Stimulated activated CD4-positive, alpha-beta T cell treated with anti-CD3 and anti-CD28 coated beads, Interleukin-1b, Interleukin-23, amount 100 ng/mL, for 48 hours (primary cell): ENCODE measurements around the gene ABCG1.

ENCODE experiments used
- DNase-seq: peaks from one replicate; pipeline ENCODE4 v3.0.0-alpha.2; 2020

Gene ABCG1

GRCh38 chr21:42216726-42217572, 2.0 kb upstream of the ABCG1 start:
- no peak for DNase-seq

- DNase-seq = no peak
Measured at GRCh38 chr21:42219606-42220137, 732 bp downstream of the ABCG1 start.

- DNase-seq = peak; percentile 57
Measured at GRCh38 chr21:42220138-42220701, 1.3 kb downstream of the ABCG1 start.

- no peak for DNase-seq
Measured at GRCh38 chr21:42221581-42222345, 2.8 kb downstream of the ABCG1 start.

- DNase-seq = no peak
Measured at GRCh38 chr21:42222386-42222785, 3.4 kb downstream of the ABCG1 start.

- no peak for DNase-seq
Measured at GRCh38 chr21:42222821-42223390, 4.0 kb downstream of the ABCG1 start.

GRCh38 chr21:42223826-42224575, 5.1 kb downstream of the ABCG1 start:
- no peak for DNase-seq

GRCh38 chr21:42225042-42225441, 6.1 kb downstream of the ABCG1 start:
- DNase-seq = no peak

- no peak for DNase-seq
Measured at GRCh38 chr21:42225571-42226155, 6.7 kb downstream of the ABCG1 start.

GRCh38 chr21:42226626-42227025, 7.7 kb downstream of the ABCG1 start:
- no peak for DNase-seq

GRCh38 chr21:42227909-42228708, 9.2 kb downstream of the ABCG1 start:
- peak; percentile 91 for DNase-seq

GRCh38 chr21:42228709-42229220, 9.8 kb downstream of the ABCG1 start:
- DNase-seq = no peak

GRCh38 chr21:42229676-42230075, 10.7 kb downstream of the ABCG1 start:
- DNase-seq = no peak

GRCh38 chr21:42230178-42230577, 11.2 kb downstream of the ABCG1 start:
- DNase-seq = no peak

- DNase-seq = no peak
Measured at GRCh38 chr21:42230636-42231035, 11.7 kb downstream of the ABCG1 start.

GRCh38 chr21:42231756-42232155, 12.8 kb downstream of the ABCG1 start:
- DNase-seq = no peak

- DNase-seq = no peak
Measured at GRCh38 chr21:42232176-42232825, 13.4 kb downstream of the ABCG1 start.

- DNase-seq = peak; percentile 90
Measured at GRCh38 chr21:42233067-42233961, 14.4 kb downstream of the ABCG1 start.

- no peak for DNase-seq
Measured at GRCh38 chr21:42234041-42234440, 15.1 kb downstream of the ABCG1 start.
